Activated CD8-positive, alpha-beta memory T cell treated with anti-CD3 and anti-CD28 coated beads, Interleukin-2, amount 10 ng/mL, durations not matched to agents 7 days and 5 days (primary cell): ENCODE data around the gene MBD3L2B. TPM values are rescaled to one million over a fixed set of nuclear protein-coding genes. Genes with fewer than 3 reads are reported as not detected.

ENCODE experiments used
- ATAC-seq: fragments of 150-1000 bp; cut with Tn5 transposase; one replicate; pipeline ENCODE4 v1.10.0; 2021; ENCODE audit warnings: moderate library complexity
- CTCF ChIA-PET: fragments of 350-600 bp; sonication (Branson Sonifier 250); formaldehyde crosslinking; loops from one replicate; lab custom pipeline; 2021; ENCODE audit warnings: antibody characterized with exemption; lab: Charles Lee
- DNase-seq: peaks from one replicate; pipeline ENCODE4 v3.0.0-alpha.2; 2020
- H3K27ac Mint-ChIP-seq: one replicate; pipeline ENCODE4 v1.8.0; 2021; ENCODE audit warnings: mild to moderate bottlenecking, mixed read lengths
- H3K27me3 Mint-ChIP-seq: one replicate; pipeline ENCODE4 v1.8.0; 2021; ENCODE audit warnings: mixed read lengths
- H3K36me3 Mint-ChIP-seq: one replicate; pipeline ENCODE4 v1.8.0; 2021; ENCODE audit warnings: mild to moderate bottlenecking, mixed read lengths
- H3K4me1 Mint-ChIP-seq: one replicate; pipeline ENCODE4 v1.8.0; 2021; ENCODE audit warnings: mixed read lengths
- H3K4me3 Mint-ChIP-seq: one replicate; pipeline ENCODE4 v1.8.0; 2021; ENCODE audit warnings: mild to moderate bottlenecking, moderate library complexity, mixed read lengths
- H3K9me3 Mint-ChIP-seq: one replicate; pipeline ENCODE4 v1.8.0; 2022; ENCODE audit warnings: low read depth, mixed read lengths
- total RNA-seq, 2 experiments: library from RNA; stranded (reverse); gene quantifications; one replicate each; pipeline ENCODE4 v1.2.3, GENCODE V29; 2021

MBD3L2B gene
- total RNA-seq, 2 experiments from 2014 or later: not detected

DNA sequence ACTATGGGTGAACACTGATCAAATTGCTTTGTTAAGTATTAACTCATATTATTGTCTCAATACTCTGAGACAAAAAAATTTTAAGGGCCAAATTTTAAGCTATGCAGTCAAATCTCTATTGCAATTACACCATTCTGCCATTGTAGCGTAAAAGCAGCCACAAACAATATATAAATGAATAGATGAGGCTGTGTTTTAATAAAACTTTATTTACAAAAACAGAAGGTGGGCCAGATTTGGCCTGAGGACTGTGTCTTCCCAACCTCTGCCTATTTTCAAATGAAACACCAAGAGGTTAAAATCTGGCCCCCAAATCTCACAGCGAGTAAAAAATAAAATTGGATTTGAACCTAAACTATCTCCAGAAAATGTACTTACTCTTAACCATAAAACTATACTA is 51.7 kb downstream of the MBD3L2B start:
- ATAC-seq (no peak), DNase-seq (no peak)
- Mint-ChIP-seq H3K27ac (no peak overlapping the region), H3K4me1 (peaks cover 3% of the 10 kb centered on the region), H3K4me3 (no peak overlapping the region), H3K27me3 (peaks cover 7% of the 10 kb centered on the region), H3K9me3 (no peaks in the 10 kb centered on the region), H3K36me3 (peaks cover 2% of the 10 kb centered on the region)
- CTCF ChIA-PET: interaction anchor here (0.9 kb wide), 1 partner anchor 21 kb away, joined by 3 read pairs; no protein-coding TSS in a partner anchor

Other genes starting within 250 kb of the MBD3L2B start
- gene VAV1, start 248.7 kb downstream of the MBD3L2B start, total RNA-seq: 100 to 1,000 TPM in 1 of 2 experiments, 10 to 100 TPM in 1; 98.5 to 114 TPM
- under 1 TPM; 0.44 to 0.54 TPM for gene ADGRE1, start 133.9 kb downstream of the MBD3L2B start, total RNA-seq
- not detected for gene MBD3L5, start 9.1 kb upstream of the MBD3L2B start, total RNA-seq
- not detected for gene MBD3L4, start 18.7 kb upstream of the MBD3L2B start, total RNA-seq
- gene MBD3L2, start 27.9 kb upstream of the MBD3L2B start, total RNA-seq: not detected
- not detected for gene MBD3L3, start 37.2 kb upstream of the MBD3L2B start, total RNA-seq
- 10 to 100 TPM; 13.3 to 13.5 TPM for gene ZNF557, start 48.3 kb upstream of the MBD3L2B start, total RNA-seq